PC-9 (cell line): ENCODE results near the gene ARHGEF39. TPM values are rescaled to one million over a fixed set of nuclear protein-coding genes. Genes with fewer than 3 reads are reported as not detected.

ENCODE experiments used
- BruUV-seq: library from RNA; stranded (reverse); fragments of 400-500 nt; replicated peaks from 2 replicates; lab custom pipeline; 2021; lab: Mats Ljungman, UMichigan
- CTCF ChIA-PET: fragments of 300-600 bp; sonication (Branson Sonifier 250); formaldehyde crosslinking; loops from one replicate; lab custom pipeline; 2022; ENCODE audit warnings: antibody characterized with exemption; lab: Charles Lee
- POLR2A ChIA-PET: fragments of 300-600 bp; sonication (Branson Sonifier 250); formaldehyde crosslinking; loops from one replicate; lab custom pipeline; 2022; ENCODE audit warnings: antibody characterized with exemption; ENCODE audit not compliant: unreplicated experiment; lab: Charles Lee
- DNase-seq, 2 experiments: peaks; one replicate each; pipeline versions ENCODE4 v3.0.0 to v3.0.0-alpha.2; 2015 to 2022; ENCODE audit warnings: mixed read lengths in 1 of 2
- H2AFZ ChIP-seq: fragments of 200-600 bp; sonication (generic); 2 replicates; pipeline ENCODE4 v1.8.1; 2017; ENCODE audit warnings: antibody characterized with exemption
- H3F3A ChIP-seq: fragments of 200-600 bp; sonication (generic); 2 replicates; pipeline ENCODE4 v1.8.1; 2017; ENCODE audit warnings: antibody characterized with exemption, mild to moderate bottlenecking, low read depth; ENCODE audit not compliant: insufficient read depth
- H3K27ac ChIP-seq: fragments of 200-600 bp; sonication (generic); 2 replicates; pipeline ENCODE4 v1.6.1; 2016; ENCODE audit warnings: mixed run types
- H3K27me3 ChIP-seq: fragments of 200-600 bp; sonication (generic); 2 replicates; pipeline ENCODE4 v1.6.1; 2016; ENCODE audit warnings: low read depth, mixed run types; ENCODE audit not compliant: insufficient read depth
- H3K36me3 ChIP-seq: fragments of 200-600 bp; sonication (generic); 2 replicates; pipeline ENCODE4 v1.6.1; 2016; ENCODE audit warnings: low read depth, mixed run types
- H3K4me1 ChIP-seq: fragments of 200-600 bp; sonication (generic); replicated peaks from 2 replicates; pipeline ENCODE4 v1.6.1; 2016; ENCODE audit warnings: mixed run types; ENCODE audit not compliant: insufficient read depth
- H3K4me2 ChIP-seq: fragments of 200-600 bp; sonication (generic); 2 replicates; pipeline ENCODE4 v1.6.1; 2017; ENCODE audit warnings: mixed run types
- H3K4me3 ChIP-seq: fragments of 200-600 bp; sonication (generic); 2 replicates; pipeline ENCODE4 v1.6.1; 2016; ENCODE audit warnings: mixed run types
- H3K79me2 ChIP-seq: fragments of 200-600 bp; sonication (generic); 2 replicates; pipeline ENCODE4 v1.6.1; 2017; ENCODE audit warnings: low read depth, mixed run types
- H3K9me2 ChIP-seq: fragments of 200-600 bp; sonication (generic); 2 replicates; pipeline ENCODE4 v1.8.1; 2017; ENCODE audit warnings: mild to moderate bottlenecking; ENCODE audit not compliant: insufficient read depth
- H3K9me3 ChIP-seq: fragments of 200-600 bp; sonication (generic); 2 replicates; pipeline ENCODE4 v1.8.1; 2016; ENCODE audit warnings: low read depth; ENCODE audit not compliant: insufficient read depth
- H4K20me1 ChIP-seq: fragments of 200-600 bp; sonication (generic); 2 replicates; pipeline ENCODE4 v1.8.1; 2017; ENCODE audit not compliant: insufficient read depth
- EZH2 ChIP-seq: fragments of 200-600 bp; sonication (generic); IDR thresholded peaks from 2 replicates; pipeline ENCODE4 v1.8.0; 2017; ENCODE audit warnings: antibody characterized with exemption, low read depth
- intact Hi-C: fragments of 100-400 bp; cut with micrococcal nuclease; formaldehyde crosslinking; loops from one replicate; pipeline ENCODE4 v1.10.0; 2022; ENCODE audit not compliant: unreplicated experiment
- total RNA-seq: library from RNA; stranded (reverse); gene quantifications from 2 replicates; pipeline ENCODE4 v1.2.3, GENCODE V29; 2021
- TF ChIP-seq, protein P1 (sequence below): fragments of 200-600 bp; sonication (generic); conservative IDR thresholded peaks from 2 replicates; pipeline ENCODE4 v1.6.1; 2017; ENCODE audit warnings: mixed run types, antibody characterized with exemption, mild to moderate bottlenecking, moderate library complexity

The ARHGEF39 gene
- total RNA-seq, 1 experiment from 2014 or later, result 15.6 TPM

GRCh38 chr9:35680331-35681105 is 15.5 kb upstream of the ARHGEF39 start:
- BruUV-seq, result no TSS peak
- intact Hi-C loops, result no loop called here
- H3K4me1 ChIP-seq, result no peaks in the 10 kb centered on the region

DNA sequence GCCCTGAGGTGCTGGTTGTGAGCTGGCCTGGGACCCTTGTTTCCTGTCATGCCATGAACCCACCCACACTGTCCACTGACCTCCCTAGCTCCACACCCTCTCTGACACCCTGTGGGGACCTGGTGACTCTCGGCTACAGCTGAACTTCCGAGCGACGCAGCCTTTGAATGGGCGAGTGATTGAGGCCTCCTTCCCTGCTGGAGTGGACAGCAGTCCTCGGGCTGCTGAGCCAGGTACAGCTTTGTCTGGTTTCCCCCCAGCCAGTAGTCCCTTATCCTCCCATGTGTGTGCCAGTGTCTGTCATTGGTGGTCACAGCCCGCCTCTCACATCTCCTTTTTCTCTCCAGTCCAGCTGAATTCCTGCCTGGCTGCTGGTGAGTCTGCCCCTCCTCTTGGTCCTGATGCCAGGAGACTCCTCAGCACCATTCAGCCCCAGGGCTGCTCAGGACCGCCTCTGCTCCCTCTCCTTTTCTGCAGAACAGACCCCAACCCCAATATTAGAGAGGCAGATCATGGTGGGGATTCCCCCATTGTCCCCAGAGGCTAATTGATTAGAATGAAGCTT is 14.9 kb upstream of the ARHGEF39 start:
- H3K4me1 ChIP-seq, result no peaks in the 10 kb centered on the region
- no peak overlapping the region for H3K27ac ChIP-seq
- ChIA-PET CTCF (interaction anchor here (0.6 kb wide), 1 partner anchor 1276 kb away, joined by 5 read pairs; no protein-coding TSS in a partner anchor), POLR2A (no interaction called here)
- no peaks in the 10 kb centered on the region for H3K9me2 ChIP-seq
- DNase-seq, result no peak
- H4K20me1 ChIP-seq, result no peaks in the 10 kb centered on the region
- no peaks in the 10 kb centered on the region for H3K9me3 ChIP-seq
- no peak overlapping the region for H2AFZ ChIP-seq
- no peak overlapping the region for H3K4me2 ChIP-seq
- TF ChIP-seq EZH2, result no peak
- TF ChIP-seq, protein P1, sequence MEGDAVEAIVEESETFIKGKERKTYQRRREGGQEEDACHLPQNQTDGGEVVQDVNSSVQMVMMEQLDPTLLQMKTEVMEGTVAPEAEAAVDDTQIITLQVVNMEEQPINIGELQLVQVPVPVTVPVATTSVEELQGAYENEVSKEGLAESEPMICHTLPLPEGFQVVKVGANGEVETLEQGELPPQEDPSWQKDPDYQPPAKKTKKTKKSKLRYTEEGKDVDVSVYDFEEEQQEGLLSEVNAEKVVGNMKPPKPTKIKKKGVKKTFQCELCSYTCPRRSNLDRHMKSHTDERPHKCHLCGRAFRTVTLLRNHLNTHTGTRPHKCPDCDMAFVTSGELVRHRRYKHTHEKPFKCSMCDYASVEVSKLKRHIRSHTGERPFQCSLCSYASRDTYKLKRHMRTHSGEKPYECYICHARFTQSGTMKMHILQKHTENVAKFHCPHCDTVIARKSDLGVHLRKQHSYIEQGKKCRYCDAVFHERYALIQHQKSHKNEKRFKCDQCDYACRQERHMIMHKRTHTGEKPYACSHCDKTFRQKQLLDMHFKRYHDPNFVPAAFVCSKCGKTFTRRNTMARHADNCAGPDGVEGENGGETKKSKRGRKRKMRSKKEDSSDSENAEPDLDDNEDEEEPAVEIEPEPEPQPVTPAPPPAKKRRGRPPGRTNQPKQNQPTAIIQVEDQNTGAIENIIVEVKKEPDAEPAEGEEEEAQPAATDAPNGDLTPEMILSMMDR, result no peak
- no peaks in the 10 kb centered on the region for H3K36me3 ChIP-seq
- H3K27me3 ChIP-seq, result no peaks in the 10 kb centered on the region
- H3F3A ChIP-seq, result no peaks in the 10 kb centered on the region
- BruUV-seq, result no TSS peak
- H3K79me2 ChIP-seq, result no peaks in the 10 kb centered on the region
- intact Hi-C loops, result no loop called here
- no peak overlapping the region for H3K4me3 ChIP-seq

More at GRCh38 chr9:35680331-35681105, 15.5 kb upstream of the ARHGEF39 start:
- Histone ChIP-seq H3K36me3 (no peaks in the 10 kb centered on the region), H3K27ac (no peak overlapping the region), H3F3A (no peaks in the 10 kb centered on the region), H3K79me2 (no peaks in the 10 kb centered on the region), H3K9me3 (no peaks in the 10 kb centered on the region), H3K9me2 (no peaks in the 10 kb centered on the region), H3K27me3 (no peaks in the 10 kb centered on the region), H2AFZ (no peak overlapping the region), H3K4me2 (no peak overlapping the region), H3K4me3 (no peak overlapping the region), H4K20me1 (no peaks in the 10 kb centered on the region)
- ChIA-PET POLR2A (no interaction called here), CTCF (interaction anchor here (0.6 kb wide), 1 partner anchor 1277 kb away, joined by 5 read pairs; no protein-coding TSS in a partner anchor)
- no peak for DNase-seq
- TF ChIP-seq, protein P1, result no peak
- no peak for TF ChIP-seq EZH2

GRCh38 chr9:35679091-35679490 is 14.1 kb upstream of the ARHGEF39 start:
- Histone ChIP-seq H3F3A (peaks cover 3% of the 10 kb centered on the region; the same call in 1 of the 2 replicates), H3K4me1 (no peaks in the 10 kb centered on the region), H4K20me1 (no peaks in the 10 kb centered on the region), H3K4me3 (no peak overlapping the region), H3K27ac (no peak overlapping the region), H3K4me2 (no peak overlapping the region), H3K79me2 (no peaks in the 10 kb centered on the region), H2AFZ (no peak overlapping the region), H3K27me3 (no peaks in the 10 kb centered on the region), H3K9me3 (no peaks in the 10 kb centered on the region), H3K9me2 (no peaks in the 10 kb centered on the region), H3K36me3 (no peaks in the 10 kb centered on the region)
- TF ChIP-seq EZH2, result no peak
- TF ChIP-seq, protein P1, result no peak
- ChIA-PET POLR2A (no interaction called here), CTCF (no interaction called here)
- DNase-seq, result no peak
- intact Hi-C loops, result no loop called here
- no TSS peak for BruUV-seq
